ENCODE data around the gene PLEKHA7.

Gene PLEKHA7

DNA sequence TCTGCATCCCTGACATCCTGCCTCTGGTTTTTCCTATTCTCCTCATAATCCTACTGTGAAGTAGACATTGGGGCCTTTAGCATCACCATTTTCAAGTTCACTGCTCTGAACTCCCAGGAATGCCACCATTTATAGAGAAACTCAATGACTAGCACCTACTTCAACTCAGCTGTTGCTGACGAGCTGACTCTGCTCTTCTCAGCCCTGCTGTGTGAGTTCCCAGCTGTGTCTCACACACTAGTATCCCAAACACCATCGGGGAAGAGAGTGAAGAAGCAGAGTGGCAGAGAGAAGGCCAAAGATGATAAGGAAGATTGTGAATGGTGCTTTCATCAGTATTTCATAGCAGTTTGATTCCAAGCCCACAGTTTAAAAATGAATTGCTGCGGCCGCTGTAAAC, 71.9 kb downstream of the PLEKHA7 start:
- no peak overlapping the region for H3K4me3 ChIP-seq (replicated peaks in 1 of 2; ENCODE audit: low read depth in 2 of 2, low read length in 2 of 2)

GRCh38 chr11:16941935-16942334, 72.3 kb downstream of the PLEKHA7 start:
- TF ChIP-seq, protein P1, sequence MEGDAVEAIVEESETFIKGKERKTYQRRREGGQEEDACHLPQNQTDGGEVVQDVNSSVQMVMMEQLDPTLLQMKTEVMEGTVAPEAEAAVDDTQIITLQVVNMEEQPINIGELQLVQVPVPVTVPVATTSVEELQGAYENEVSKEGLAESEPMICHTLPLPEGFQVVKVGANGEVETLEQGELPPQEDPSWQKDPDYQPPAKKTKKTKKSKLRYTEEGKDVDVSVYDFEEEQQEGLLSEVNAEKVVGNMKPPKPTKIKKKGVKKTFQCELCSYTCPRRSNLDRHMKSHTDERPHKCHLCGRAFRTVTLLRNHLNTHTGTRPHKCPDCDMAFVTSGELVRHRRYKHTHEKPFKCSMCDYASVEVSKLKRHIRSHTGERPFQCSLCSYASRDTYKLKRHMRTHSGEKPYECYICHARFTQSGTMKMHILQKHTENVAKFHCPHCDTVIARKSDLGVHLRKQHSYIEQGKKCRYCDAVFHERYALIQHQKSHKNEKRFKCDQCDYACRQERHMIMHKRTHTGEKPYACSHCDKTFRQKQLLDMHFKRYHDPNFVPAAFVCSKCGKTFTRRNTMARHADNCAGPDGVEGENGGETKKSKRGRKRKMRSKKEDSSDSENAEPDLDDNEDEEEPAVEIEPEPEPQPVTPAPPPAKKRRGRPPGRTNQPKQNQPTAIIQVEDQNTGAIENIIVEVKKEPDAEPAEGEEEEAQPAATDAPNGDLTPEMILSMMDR (IDR thresholded peaks at IDR 0.05; ENCODE audit: low read depth, low read length), result no peak
- DNase-seq (ENCODE audit: low read depth in 2 of 2), result no peak
- no peak overlapping the region for H3K4me3 ChIP-seq (replicated peaks in 1 of 2; ENCODE audit: low read depth in 2 of 2, low read length in 2 of 2)

More for the DNA sequence above, 71.9 kb downstream of the PLEKHA7 start:
- TF ChIP-seq, protein P1 (IDR thresholded peaks at IDR 0.05; ENCODE audit: low read depth, low read length), result no peak
- no peak for DNase-seq (ENCODE audit: low read depth in 2 of 2)

DNA sequence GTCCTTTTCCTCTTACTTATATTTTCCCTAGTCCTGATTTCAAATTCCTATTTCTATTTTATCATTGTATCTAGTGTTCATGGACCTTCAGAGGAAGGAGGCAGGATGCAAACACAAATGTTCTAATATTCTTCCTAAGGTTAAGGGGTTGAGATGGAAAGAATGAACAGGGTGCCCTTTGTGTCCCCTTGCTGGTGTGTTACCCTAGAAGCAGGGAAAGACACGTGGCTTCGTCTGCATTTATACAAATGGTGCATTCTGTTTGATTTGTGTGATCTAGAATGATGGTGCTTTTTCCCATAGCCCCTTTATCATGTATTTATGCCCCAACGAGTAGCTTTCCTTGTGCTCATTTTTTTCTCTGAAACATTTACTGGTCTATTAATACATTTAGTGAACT, 76.2 kb downstream of the PLEKHA7 start:
- H3K4me3 ChIP-seq (replicated peaks in 1 of 2; ENCODE audit: low read depth in 2 of 2, low read length in 2 of 2), result no peak overlapping the region
- TF ChIP-seq, protein P1 (IDR thresholded peaks at IDR 0.05; ENCODE audit: low read depth, low read length), result no peak
- DNase-seq (ENCODE audit: low read depth in 2 of 2), result no peak

DNA sequence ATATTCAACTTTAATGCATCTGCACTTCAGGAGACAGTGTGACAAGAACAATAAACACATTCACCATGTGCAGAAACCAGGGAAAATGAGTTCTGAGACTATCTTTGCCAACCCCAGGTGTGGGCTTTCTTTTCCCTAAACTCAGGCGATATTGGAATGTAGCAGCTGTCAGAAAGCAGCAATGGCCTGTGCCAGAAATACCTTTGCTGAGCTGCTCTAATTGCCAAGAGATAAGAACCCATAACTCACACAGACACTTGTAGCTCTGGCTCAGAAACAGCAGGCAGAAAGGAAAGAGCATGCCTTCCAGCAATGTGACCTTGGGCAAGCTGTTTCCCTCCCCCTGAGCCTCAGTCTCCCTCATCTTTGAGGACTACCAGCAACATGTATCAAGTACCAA, 77.6 kb downstream of the PLEKHA7 start:
- no peak for DNase-seq (ENCODE audit: low read depth in 2 of 2)
- TF ChIP-seq, protein P1 (IDR thresholded peaks at IDR 0.05; ENCODE audit: low read depth, low read length), result no peak
- no peak overlapping the region for H3K4me3 ChIP-seq (replicated peaks in 1 of 2; ENCODE audit: low read depth in 2 of 2, low read length in 2 of 2)

DNA sequence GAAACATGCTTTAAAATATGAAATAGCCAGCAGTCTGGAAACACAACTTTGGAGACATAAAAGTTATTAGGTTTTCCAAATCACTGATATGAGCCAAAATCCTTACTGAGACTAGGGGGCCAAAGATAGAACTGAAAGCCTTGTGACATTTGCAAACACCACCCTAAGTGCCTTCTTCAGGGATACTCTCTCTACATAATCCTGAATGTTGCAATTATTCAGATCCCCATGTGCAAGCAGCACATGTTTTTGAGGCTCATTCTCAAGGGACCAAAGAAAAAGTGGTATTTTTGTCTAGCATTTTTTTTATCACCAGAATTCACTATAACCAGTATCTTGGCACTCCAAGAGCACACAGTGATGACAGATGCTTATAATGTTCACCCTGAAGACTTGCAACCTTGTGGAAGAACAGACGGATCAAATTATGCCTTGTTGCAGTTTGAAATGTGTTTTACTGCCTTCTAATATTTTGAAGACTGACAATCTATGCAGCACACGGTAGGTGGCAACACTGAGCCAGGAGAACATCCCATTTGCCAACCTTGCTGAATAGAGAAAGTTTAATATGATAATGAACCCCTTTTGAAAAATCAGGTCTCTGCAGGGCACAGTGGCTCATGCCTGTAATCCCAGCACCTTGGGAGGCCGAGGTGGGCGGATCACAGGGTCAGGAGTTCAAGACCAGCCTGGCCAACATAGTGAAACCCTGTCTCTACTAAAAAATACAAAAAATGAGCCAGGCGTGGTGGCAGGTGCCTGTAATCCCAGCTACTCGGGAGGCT, 78.5 kb downstream of the PLEKHA7 start:
- no peak overlapping the region for H3K4me3 ChIP-seq (replicated peaks in 1 of 2; ENCODE audit: low read depth in 2 of 2, low read length in 2 of 2)
- TF ChIP-seq, protein P1 (IDR thresholded peaks at IDR 0.05; ENCODE audit: low read depth, low read length), result peak; percentile 80
- peak; percentile 54 to 60 for DNase-seq (ENCODE audit: low read depth in 2 of 2)

DNA sequence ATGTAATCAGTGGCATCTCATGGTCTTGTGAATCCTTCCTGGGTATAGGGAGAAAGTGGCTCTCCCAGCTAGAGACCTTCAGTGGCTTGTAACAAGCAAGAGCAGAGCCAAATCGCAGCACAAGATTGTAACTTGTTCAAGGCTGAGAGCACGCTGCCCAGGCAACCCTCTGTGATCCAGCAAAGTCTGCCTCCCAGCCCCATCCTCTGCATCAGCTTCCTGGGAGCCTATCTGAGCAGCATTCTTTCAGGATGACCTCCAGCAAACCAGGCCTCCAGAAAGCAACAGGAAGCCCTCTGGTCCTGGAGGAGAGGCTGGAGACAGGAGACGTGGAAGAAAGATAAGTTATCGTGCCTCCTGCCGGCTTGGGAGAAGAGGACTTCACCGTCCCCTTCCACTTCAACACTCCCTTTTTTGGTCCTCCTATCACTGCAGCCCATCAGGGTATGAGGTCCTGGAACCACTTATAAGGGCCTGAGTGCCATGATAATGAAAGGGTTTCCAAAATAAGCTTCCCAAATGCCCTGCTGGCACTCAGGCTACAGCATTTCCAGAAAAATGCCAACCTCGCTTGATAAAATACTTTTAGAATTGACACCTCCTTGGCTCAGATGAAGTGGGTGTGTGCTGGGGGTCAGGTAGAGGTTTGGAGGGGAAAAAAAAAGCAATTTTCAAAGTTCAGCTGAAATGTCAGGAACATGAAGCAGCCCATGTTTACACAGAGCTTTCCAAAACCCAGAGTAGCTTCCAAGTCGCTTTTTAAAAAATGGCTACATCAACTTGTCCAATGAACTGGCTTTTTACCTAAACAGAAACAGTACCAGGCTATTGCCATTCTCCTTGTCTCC, 80.2 kb downstream of the PLEKHA7 start:
- peak; percentile 46 to 50 for DNase-seq (ENCODE audit: low read depth in 2 of 2)
- TF ChIP-seq, protein P1 (IDR thresholded peaks at IDR 0.05; ENCODE audit: low read depth, low read length), result peak; percentile 3
- H3K4me3 ChIP-seq (replicated peaks in 1 of 2; ENCODE audit: low read depth in 2 of 2, low read length in 2 of 2), result no peak overlapping the region
